CD4-positive, alpha-beta T cell (primary cell): Measurements from ENCODE around the gene CSNK1E. TPM values are rescaled to one million over a fixed set of nuclear protein-coding genes. Genes with fewer than 3 reads are reported as not detected.

Experiments used
- ATAC-seq: fragments of 200-7000 bp; cut with Tn5 transposase; one replicate; pipeline ENCODE4 v1.10.0; 2022; ENCODE audit warnings: mild to moderate bottlenecking; ENCODE audit not compliant: poor library complexity
- CTCF ChIA-PET: fragments of 350-600 bp; sonication (Branson Sonifier 250); formaldehyde crosslinking; loops from one replicate; lab custom pipeline; 2021; ENCODE audit warnings: antibody characterized with exemption, inconsistent platforms; lab: Charles Lee
- POLR2A ChIA-PET: fragments of 350-600 bp; sonication (Branson Sonifier 250); formaldehyde crosslinking; loops from one replicate; lab custom pipeline; 2021; ENCODE audit warnings: antibody characterized with exemption, inconsistent platforms; lab: Charles Lee
- DNase-seq, 14 experiments: peaks; one replicate each; pipeline ENCODE4 v3.0.0-alpha.2; 2013 to 2020; ENCODE audit warnings: mixed read lengths in 2 of 14
- H3K27ac ChIP-seq, 2 donors: one replicate each; pipeline versions ENCODE4 v1.5.1 to v1.7.0; 2013; ENCODE audit warnings: low read length in 2 of 2, low read depth in 1 of 2, mild to moderate bottlenecking in 1 of 2
- H3K27me3 ChIP-seq, 2 experiments: 1 replicate in 1 of 2; 2 replicates in 1 of 2; pipeline versions ENCODE4 v1.6.1 to v1.7.0; 2013; ENCODE audit warnings: low read length in 2 of 2, control low read depth in 1 of 2, mild to moderate bottlenecking in 1 of 2, moderate library complexity in 1 of 2; ENCODE audit not compliant: insufficient read depth in 2 of 2, control insufficient read depth in 1 of 2
- H3K36me3 ChIP-seq: one replicate; pipeline ENCODE4 v1.6.1; 2013; ENCODE audit warnings: low read length, control low read depth; ENCODE audit not compliant: insufficient read depth
- H3K4me1 ChIP-seq: one replicate; pipeline ENCODE4 v1.6.1; 2013; ENCODE audit warnings: low read length, control low read depth; ENCODE audit not compliant: insufficient read depth
- H3K4me3 ChIP-seq: one replicate; pipeline ENCODE4 v1.5.1; 2013; ENCODE audit warnings: mild to moderate bottlenecking, low read length, moderate library complexity
- H3K9me3 ChIP-seq, 2 experiments: 1 replicate in 1 of 2; 2 replicates in 1 of 2; pipeline versions ENCODE4 v1.6.1 to v1.7.0; 2013; ENCODE audit warnings: low read length in 2 of 2, mild to moderate bottlenecking in 2 of 2, control low read depth in 1 of 2, moderate library complexity in 1 of 2; ENCODE audit not compliant: control insufficient read depth in 1 of 2, insufficient read depth in 1 of 2
- H3K27ac Mint-ChIP-seq: one replicate; pipeline ENCODE4 v1.8.0; 2020; ENCODE audit warnings: mixed read lengths
- H3K27me3 Mint-ChIP-seq: one replicate; pipeline ENCODE4 v1.8.0; 2021; ENCODE audit warnings: mixed read lengths
- H3K36me3 Mint-ChIP-seq: one replicate; pipeline ENCODE4 v1.8.0; 2021; ENCODE audit warnings: low read depth, mixed read lengths
- H3K4me1 Mint-ChIP-seq: one replicate; pipeline ENCODE4 v1.8.0; 2021; ENCODE audit warnings: low read depth, mixed read lengths
- H3K4me3 Mint-ChIP-seq: one replicate; pipeline ENCODE4 v1.8.0; 2020; ENCODE audit warnings: mild to moderate bottlenecking, mixed read lengths
- H3K9me3 Mint-ChIP-seq: one replicate; pipeline ENCODE4 v1.8.0; 2020; ENCODE audit warnings: mixed read lengths
- CTCF ChIP-seq: fragments of 200-600 bp; IDR thresholded peaks from one replicate; pipeline ENCODE4 v1.8.0; 2022; ENCODE audit warnings: antibody characterized with exemption, mild to moderate bottlenecking
- intact Hi-C, 2 experiments: fragments of 100-400 bp; cut with DNase I in 1 of 2; cut with micrococcal nuclease in 1 of 2; formaldehyde crosslinking; loops; one replicate each; pipeline versions ENCODE4 v1.15.1 to v1.9.0; 2023 to 2025; cut with DNase I, micrococcal nuclease
- total RNA-seq, 174 experiments: library from RNA in 2 of 174; stranded (reverse) in 2 of 174; gene quantifications; one replicate each; pipeline ENCODE4 v1.2.3 and lab custom pipeline; 2021 to 2026

The CSNK1E gene
- total RNA-seq, 2 experiments from 2014 or later = 208 to 217 TPM

GRCh38 chr22:38295863-38296262 is 21.4 kb downstream of the CSNK1E start:
- DNase-seq (peak in 1 of 14 experiments; percentile 8), ATAC-seq (no peak)
- Mint-ChIP-seq H3K27me3 (no peaks in the 10 kb centered on the region), H3K36me3 (peaks cover 70% of the 10 kb centered on the region), H3K9me3 (no peaks in the 10 kb centered on the region), H3K27ac (no peak overlapping the region), H3K4me1 (no peaks in the 10 kb centered on the region), H3K4me3 (no peak overlapping the region)
- no peaks in the 10 kb centered on the region for H3K4me1 ChIP-seq
- peaks cover 70% of the 10 kb centered on the region for H3K36me3 ChIP-seq
- no peak overlapping the region for H3K4me3 ChIP-seq
- ChIA-PET POLR2A (no interaction called here), CTCF (interaction anchor here (0.6 to 0.9 kb wide), 2 partner anchors 15 to 333 kb away, joined by 3 read pairs; no protein-coding TSS in a partner anchor)
- H3K27ac ChIP-seq = no peak overlapping the region
- H3K9me3 ChIP-seq = no peaks in the 10 kb centered on the region
- intact Hi-C loops = no loop called here
- no peaks in the 10 kb centered on the region for H3K27me3 ChIP-seq
- no peak for TF ChIP-seq CTCF

- Histone ChIP-seq H3K4me3 (no peak overlapping the region), H3K27me3 (no peaks in the 10 kb centered on the region), H3K36me3 (peaks cover 64% of the 10 kb centered on the region), H3K27ac (no peak overlapping the region), H3K9me3 (no peaks in the 10 kb centered on the region), H3K4me1 (no peaks in the 10 kb centered on the region)
- Mint-ChIP-seq H3K36me3 (peaks cover 65% of the 10 kb centered on the region), H3K4me3 (no peak overlapping the region), H3K9me3 (no peaks in the 10 kb centered on the region), H3K27ac (no peak overlapping the region), H3K4me1 (no peaks in the 10 kb centered on the region), H3K27me3 (no peaks in the 10 kb centered on the region)
- ChIA-PET CTCF (interaction anchor here (0.6 kb wide), 1 partner anchor 333 kb away, joined by 3 read pairs; no protein-coding TSS in a partner anchor), POLR2A (no interaction called here)
- intact Hi-C loops = no loop called here
- no peak for ATAC-seq
- no peak for TF ChIP-seq CTCF
- peak in 1 of 14 experiments; percentile 6 for DNase-seq
Measured at GRCh38 chr22:38295339-38295738, 21.9 kb downstream of the CSNK1E start.

- Mint-ChIP-seq H3K36me3 (peaks cover 54% of the 10 kb centered on the region), H3K27me3 (no peaks in the 10 kb centered on the region), H3K9me3 (no peaks in the 10 kb centered on the region), H3K27ac (no peak overlapping the region), H3K4me1 (no peaks in the 10 kb centered on the region), H3K4me3 (no peak overlapping the region)
- Histone ChIP-seq H3K27me3 (no peaks in the 10 kb centered on the region), H3K36me3 (peaks cover 53% of the 10 kb centered on the region), H3K27ac (no peak overlapping the region), H3K4me3 (no peak overlapping the region), H3K4me1 (no peaks in the 10 kb centered on the region), H3K9me3 (no peaks in the 10 kb centered on the region)
- POLR2A ChIA-PET = no interaction called here
- peak in 1 of 14 experiments; percentile 13 for DNase-seq
- TF ChIP-seq CTCF = no peak
- intact Hi-C loops = no loop called here
- CTCF ChIA-PET = no interaction called here
- no peak for ATAC-seq
Measured at GRCh38 chr22:38294193-38294592, 23.0 kb downstream of the CSNK1E start.
